Amygdala (tissue), 56 donors: Measurements from ENCODE around the gene HPCAL1.

Experiments used
- DNase-seq, 56 donors: peaks; one replicate each; lab custom pipeline; 2025; lab: John Stamatoyannopoulos, UW

The HPCAL1 gene

DNA sequence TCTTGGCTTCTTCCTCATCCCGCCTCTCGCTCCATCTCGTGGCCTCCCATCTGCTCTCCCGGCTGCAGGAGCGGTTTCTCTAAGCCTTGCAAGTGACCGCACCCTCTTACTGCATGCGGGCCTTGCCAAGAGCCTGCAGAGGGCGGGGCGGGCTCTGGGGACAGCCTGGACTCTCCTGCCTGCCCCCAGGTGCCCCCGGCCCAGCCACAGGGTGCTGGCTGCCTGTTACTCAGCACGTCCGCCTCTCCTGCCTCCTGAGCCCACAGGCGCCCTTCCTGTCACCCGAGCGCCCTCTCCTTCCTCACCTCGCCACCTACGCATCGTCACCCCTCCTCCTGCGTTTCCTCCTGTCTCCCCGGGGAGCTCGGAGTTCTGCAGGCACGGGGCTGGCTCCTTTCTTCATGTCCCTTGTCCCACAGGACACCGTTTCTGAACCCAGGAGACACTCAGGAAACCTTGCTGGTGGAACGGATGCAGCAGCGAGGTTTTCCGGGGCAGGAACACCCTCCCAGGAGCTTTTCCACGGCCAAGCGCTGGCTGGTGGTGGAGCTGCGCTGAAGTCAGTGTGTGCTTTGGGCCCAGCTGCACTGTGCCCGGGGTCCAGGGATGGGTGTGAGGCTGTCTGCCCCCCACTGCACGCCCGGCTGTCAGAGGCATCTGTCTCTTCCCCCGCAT lies 28.5 kb downstream of the HPCAL1 start:
- no peak for DNase-seq

GRCh38 chr2:10331702-10332401 lies 29.1 kb downstream of the HPCAL1 start:
- DNase-seq, result peak in 1 of 56 donors; percentile 22

DNA sequence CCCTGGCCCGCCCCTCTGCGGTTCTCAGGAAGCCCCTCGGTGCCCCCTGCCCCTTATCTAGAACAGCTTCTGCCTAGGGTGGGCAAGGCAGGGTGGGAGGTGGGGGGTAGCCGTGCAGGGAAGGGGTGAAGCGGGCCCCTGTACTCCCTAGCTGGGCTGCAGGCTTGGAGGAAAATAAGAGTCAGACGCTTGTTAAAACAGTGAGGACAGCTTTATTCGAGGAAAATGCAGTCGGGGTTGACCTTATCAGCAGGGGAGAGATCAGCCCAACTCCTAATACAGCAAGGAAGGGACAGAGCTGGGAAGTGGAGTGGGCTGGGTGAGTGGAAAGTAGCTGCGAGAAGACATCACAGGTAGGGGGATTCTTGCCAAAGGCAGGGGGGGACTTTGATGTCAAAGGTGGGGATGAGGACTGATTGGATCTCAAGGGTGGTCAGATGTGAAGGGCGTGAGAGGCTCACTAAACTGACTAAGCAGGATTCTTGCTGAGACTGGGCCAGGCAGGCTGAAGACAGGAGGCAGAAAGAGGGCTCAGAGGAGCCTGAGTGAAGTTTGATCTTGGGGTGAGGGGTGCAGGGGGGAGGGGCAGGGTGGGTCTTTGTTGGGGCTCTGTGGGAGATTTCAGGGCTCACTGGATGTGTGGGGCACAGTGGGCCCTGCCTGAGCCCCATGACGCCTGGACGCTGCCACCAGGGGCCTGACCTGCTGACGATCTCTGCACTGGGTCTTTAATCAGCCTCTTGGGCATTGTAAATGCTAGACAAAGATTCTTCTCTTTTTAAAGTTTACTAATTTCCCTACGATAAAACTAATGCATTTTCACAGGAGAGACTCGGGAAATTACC lies 29.9 kb downstream of the HPCAL1 start:
- DNase-seq, result no peak

DNA sequence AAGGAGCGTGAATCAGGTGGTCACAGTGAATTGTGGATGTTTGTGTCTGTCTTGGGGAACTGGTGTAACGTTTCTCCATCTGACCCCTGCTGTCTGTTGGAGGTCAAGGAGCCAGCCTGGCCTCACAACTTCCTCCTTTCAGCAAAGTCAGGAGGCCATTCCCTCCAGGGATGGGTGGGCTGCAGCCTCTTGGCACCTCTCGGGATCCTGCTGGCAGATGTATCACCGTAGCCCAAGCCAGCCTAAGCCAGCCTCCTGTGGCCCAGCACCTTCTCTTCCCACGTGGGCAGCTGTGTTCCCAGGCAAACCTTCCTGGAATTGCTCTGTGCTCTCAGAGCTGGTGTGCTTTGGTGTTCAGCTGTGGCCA lies 30.5 kb downstream of the HPCAL1 start:
- DNase-seq, result no peak

DNA sequence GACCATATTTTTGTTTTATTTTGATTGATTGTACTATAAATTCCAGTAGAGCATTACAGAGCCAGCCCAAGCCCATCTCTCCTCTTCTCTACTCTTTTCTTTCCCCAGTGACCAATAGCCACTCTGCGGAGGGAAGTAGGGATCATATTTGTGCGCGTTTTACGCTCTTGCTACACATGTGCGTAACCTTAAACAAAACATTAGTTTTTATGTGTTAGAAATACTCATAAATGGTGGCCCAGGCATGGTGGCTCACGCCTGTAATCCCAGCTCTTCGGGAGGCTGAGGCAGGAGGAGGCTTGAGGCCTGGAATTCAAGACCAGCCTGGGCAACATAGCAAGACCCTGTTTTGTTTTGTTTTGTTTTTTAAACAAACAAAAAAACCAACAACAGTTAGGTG lies 31.3 kb downstream of the HPCAL1 start:
- no peak for DNase-seq

DNA sequence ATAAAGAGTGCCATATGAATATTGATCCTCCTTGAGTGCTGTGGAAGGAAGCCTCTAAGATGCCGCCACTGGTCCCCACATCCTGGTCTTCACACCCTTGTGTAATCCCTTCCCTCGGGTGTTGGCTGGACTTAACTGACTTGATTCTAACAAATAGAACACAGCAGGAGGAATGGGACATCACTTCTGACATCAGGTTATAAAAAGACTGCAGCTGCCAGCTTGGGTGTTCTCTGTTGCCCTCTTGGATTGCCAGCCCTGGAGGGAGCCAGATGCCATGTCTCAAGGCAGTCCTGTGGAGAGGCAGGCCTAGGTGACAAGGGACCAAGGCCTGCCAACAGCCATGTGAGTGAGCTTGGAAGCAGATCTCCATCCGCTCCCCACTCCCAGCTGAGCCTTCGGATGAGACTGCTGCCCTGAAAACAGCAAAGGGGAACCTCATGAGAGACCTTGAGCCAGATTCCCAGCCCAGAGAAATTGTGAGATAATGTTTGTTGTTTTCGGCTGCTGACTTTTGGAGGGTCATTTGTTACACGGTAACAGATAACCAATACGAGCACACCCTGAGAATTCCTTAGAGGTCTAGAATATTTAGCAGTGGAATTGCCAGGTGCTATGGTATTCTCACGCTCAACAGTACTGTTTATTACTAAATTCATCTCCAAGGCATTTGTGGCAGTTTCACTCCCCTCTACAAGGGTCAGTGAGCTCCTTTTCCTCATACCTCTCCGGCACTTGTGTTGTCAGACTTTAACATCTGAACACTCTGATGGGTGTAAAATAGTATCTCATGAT lies 32.5 kb downstream of the HPCAL1 start:
- no peak for DNase-seq

- DNase-seq, result no peak
These were observed 33.6 kb downstream of the HPCAL1 start for GRCh38 chr2:10336283-10336682.

- no peak for DNase-seq
These were observed 35.0 kb downstream of the HPCAL1 start for GRCh38 chr2:10337449-10338269.

GRCh38 chr2:10338270-10339188 lies 35.8 kb downstream of the HPCAL1 start:
- DNase-seq, result no peak

- no peak for DNase-seq
These were observed 37.2 kb downstream of the HPCAL1 start for GRCh38 chr2:10339647-10340592.

DNA sequence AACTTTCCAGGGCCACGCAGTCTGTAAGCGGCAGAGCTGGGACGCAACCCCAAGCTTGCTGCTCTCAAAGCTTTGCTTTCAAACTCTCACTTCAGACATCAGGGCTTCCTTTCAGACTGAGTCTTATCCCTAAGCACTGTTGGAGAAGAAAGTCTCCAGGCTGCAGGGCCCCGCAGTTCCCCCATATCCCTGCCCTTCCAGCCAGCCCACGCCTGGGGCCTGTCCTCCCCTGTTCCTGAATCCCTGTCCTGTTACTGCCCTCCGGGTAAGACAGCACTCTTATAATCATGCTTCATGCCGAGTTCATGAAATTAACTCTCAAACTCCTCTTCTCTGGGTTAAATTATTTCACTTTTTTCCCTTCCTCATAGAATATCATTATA lies 37.9 kb downstream of the HPCAL1 start:
- no peak for DNase-seq

- no peak for DNase-seq
These were observed 38.5 kb downstream of the HPCAL1 start for GRCh38 chr2:10341193-10341592.

GRCh38 chr2:10342245-10342951 lies 39.7 kb downstream of the HPCAL1 start:
- peak in 6 of 56 donors; percentile 19 to 59 (median 32) for DNase-seq

DNA sequence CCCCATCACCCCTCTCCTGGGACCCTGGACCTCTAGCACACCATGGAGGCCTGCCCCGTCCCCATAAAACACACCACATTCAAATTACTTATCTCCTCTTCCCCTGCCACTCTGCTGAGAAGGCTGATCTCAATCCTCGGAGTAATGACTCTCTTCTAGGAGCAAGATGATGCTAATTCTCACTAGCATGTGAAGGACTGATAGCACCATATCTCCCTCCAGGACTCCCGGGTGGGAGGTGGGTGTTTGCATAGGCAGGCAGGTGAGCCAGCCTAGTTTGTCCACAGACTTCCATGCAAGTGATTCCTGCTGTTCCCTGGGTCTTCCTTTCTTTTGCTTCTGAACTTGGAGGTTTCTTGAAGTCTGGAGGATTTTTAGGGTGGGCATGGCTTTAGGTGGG lies 40.5 kb downstream of the HPCAL1 start:
- DNase-seq, result no peak

- DNase-seq, result no peak
These were observed 41.0 kb downstream of the HPCAL1 start for GRCh38 chr2:10343658-10344057.

GRCh38 chr2:10344105-10345066 lies 41.7 kb downstream of the HPCAL1 start:
- peak in 1 of 56 donors; percentile 19 for DNase-seq
